HL-60 (cell line): Measurements from ENCODE around the gene CBLB.

Source experiments
- DNase-seq, 2 experiments: peaks; one replicate each; pipeline ENCODE4 v3.0.0-alpha.2; 2010 to 2020; ENCODE audit warnings: low read depth in 1 of 2, low spot score in 1 of 2
- H3K27ac ChIP-seq: fragments of 250-450 bp; sonication (Bioruptor Pico); replicated peaks from 2 replicates; pipeline ENCODE4 v1.5.1; 2020; ENCODE audit warnings: mild to moderate bottlenecking, moderate library complexity
- H3K27me3 ChIP-seq: fragments of 250-450 bp; sonication (Bioruptor Pico); 2 replicates; pipeline ENCODE4 v1.5.1; 2021; ENCODE audit warnings: mild to moderate bottlenecking, moderate library complexity; ENCODE audit not compliant: insufficient read depth, poor library complexity, severe bottlenecking
- H3K4me3 ChIP-seq: replicated peaks from 2 replicates; pipeline ENCODE4 v1.5.1; 2011; ENCODE audit warnings: mild to moderate bottlenecking, control low read depth, low read length; ENCODE audit not compliant: insufficient read depth
- CTCF ChIP-seq: IDR thresholded peaks from one replicate; pipeline ENCODE4 v1.5.1; 2011; ENCODE audit warnings: low read length, control low read depth, inconsistent platforms; ENCODE audit not compliant: insufficient read depth
- GABPA ChIP-seq: IDR thresholded peaks from 2 replicates; pipeline ENCODE4 v1.6.1; 2012; ENCODE audit warnings: low read depth
- POLR2AphosphoS5 ChIP-seq: IDR thresholded peaks from 2 replicates; pipeline ENCODE4 v1.6.1; 2012; ENCODE audit warnings: low read depth
- REST ChIP-seq: IDR thresholded peaks from 2 replicates; pipeline ENCODE4 v1.6.1; 2012; ENCODE audit warnings: low read depth; ENCODE audit not compliant: insufficient replicate concordance
- SPI1 ChIP-seq: IDR thresholded peaks from 2 replicates; pipeline ENCODE4 v1.6.1; 2012; ENCODE audit warnings: low read depth, mild to moderate bottlenecking, borderline replicate concordance

CBLB gene

DNA sequence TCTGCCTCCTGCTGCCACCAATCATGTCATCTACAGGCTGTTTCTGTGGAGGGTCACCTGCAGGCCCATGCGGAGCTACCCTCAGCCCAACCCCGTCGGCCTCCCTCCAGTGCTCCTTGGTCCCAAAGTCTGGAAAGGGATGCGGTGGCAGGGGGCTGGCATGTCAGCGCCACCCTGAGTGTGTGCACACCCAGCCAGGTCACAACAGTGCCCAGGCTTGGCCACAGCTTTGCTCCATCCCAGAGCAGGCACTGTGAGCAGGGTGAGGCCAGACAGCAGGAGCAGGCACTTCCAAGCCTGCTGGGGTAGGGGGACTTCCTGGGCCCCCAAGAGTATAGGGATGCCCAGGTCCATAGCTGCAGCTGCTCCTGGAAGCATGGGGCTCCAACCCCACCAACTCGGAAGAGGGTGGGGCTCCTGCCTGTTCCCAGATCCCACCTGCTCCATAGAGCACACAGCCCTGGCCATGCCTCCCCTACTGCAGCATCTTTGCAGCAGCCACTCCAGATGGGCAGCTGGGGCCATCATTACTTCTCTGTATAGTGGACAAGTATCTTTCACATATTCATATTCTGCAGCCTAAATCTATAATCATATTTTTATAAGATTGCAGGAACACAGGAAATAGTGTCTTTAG lies 109.3 kb downstream of the CBLB start:
- Histone ChIP-seq H3K27me3 (no peaks in the 10 kb centered on the region), H3K4me3 (no peak overlapping the region), H3K27ac (no peak overlapping the region)
- TF ChIP-seq REST (no peak), GABPA (no peak), POLR2AphosphoS5 (no peak), CTCF (no peak), SPI1 (no peak)
- DNase-seq = no peak

GRCh38 chr3:105758451-105758850 lies 110.4 kb downstream of the CBLB start:
- H3K4me3 ChIP-seq = no peak overlapping the region
- DNase-seq = no peak
- TF ChIP-seq SPI1 (no peak), CTCF (no peak), REST (no peak)
- no peaks in the 10 kb centered on the region for H3K27me3 ChIP-seq
- no peak overlapping the region for H3K27ac ChIP-seq

GRCh38 chr3:105755121-105755886 lies 113.5 kb downstream of the CBLB start:
- H3K27me3 ChIP-seq = no peaks in the 10 kb centered on the region
- no peak for TF ChIP-seq SPI1
- TF ChIP-seq POLR2AphosphoS5 = no peak
- no peak for TF ChIP-seq REST
- TF ChIP-seq GABPA = no peak
- TF ChIP-seq CTCF = no peak
- no peak for DNase-seq
- H3K4me3 ChIP-seq = no peak overlapping the region
- H3K27ac ChIP-seq = no peak overlapping the region
